GM21528 (cell line): ENCODE results near the gene SULF2.

Experiments
- ATAC-seq: cut with Tn5 transposase; IDR thresholded peaks from one replicate; pipeline ENCODE4 v1.9.1; 2021; ENCODE audit warnings: mild to moderate bottlenecking, moderate library complexity; ENCODE audit not compliant: unreplicated experiment, low FRiP score

The SULF2 gene

DNA sequence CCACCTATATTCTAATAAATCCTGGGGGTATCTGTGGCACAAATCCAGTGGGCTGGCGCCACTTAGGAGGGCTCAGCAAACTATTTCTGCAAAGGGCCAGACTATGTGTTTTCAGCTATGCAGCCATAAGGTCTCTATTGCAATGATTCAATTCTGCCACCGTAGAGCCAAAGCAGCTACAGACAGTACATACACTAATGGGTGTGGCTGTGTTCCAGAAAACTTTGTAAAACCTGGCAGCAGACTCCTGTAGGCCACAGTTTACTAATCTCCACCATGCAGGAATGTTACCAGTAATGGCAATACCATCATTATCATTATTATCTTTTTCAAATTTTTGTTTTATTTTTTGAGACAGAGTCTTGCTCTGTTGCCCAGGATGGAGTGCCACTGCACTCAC lies 65.7 kb downstream of the SULF2 start:
- ATAC-seq = no peak

DNA sequence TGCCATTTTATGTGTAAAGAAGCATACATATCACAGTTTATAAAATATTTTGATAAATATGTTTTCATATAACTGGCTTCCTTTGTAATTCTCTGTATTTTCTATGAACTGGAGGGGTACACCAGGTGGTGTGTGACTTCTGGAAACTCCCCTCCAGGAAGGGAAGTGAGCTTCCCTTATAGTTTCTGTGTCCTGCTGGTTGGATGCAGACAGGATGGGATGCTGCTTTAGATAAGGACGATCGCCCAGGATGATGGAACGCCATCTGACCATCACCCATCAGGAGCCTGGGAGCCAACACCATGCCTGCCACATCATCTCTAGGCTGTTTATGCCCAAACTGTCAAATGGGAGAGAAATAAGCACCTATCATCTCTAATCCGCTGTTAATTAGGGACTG lies 66.1 kb downstream of the SULF2 start:
- no peak for ATAC-seq

DNA sequence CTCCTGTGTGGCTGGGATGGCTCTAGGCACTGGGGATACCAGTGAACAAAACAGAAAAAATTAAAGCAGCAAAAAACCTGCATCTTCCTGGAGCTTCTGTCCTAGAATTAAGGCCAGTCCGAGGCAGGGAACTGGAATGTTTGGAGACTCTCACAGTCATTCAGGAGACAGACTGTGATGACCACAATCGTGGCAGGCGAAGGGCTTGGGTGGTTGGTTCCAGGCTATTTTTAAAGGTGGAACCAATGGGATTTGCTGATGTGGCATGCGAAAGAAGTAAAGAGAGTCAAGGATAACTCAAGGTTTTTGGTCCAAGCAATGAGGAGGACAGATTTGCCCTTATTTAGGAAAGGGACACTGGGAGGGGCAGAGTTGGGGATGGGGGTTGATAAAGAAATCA lies 66.9 kb downstream of the SULF2 start:
- no peak for ATAC-seq

DNA sequence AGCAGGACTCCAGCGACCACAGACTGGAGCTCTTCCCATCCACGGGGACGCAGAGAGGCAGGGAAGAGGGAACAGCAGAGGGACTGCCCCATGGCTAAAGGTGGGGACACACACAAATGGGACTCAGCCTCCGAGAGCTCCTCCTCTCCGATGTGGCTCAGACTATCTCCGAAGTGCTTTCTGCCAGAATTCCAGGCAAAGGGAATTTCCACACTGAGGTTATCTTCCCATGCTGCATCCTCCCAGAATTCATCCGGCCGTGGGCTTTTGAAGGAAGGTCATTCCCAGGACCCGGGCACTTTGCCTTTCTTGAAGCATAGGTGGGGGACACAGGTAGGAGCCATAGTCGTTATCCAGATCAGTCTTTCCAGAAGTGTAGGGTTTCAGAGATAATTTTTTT lies 67.9 kb downstream of the SULF2 start:
- ATAC-seq = no peak

DNA sequence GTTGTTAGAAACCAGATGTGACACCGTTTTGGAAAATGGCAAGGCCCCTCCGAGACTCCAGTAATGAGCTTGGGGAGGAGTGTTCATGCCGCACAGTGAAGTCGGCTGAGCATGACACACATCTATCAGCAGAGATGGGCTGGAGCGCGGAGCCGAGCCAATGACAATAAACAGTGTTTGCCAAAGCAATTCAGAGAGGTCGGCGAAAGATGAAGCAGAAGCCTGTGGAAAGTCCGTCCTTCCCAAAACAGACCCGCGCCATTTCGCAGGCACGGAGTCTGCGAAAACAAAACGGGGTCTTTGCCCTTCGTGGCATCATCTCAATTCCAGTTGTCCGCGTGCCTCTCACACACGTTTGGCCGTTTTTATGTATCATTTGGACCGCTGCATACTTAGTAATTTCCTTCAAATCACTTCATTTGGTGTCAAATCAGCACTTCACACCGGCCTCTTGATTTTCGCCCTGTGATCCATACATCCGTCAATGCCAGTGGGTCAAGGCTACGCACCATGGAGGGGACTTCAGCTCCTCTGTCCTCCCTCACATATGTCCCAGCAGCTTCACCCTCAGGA lies 71.3 kb downstream of the SULF2 start:
- no peak for ATAC-seq

DNA sequence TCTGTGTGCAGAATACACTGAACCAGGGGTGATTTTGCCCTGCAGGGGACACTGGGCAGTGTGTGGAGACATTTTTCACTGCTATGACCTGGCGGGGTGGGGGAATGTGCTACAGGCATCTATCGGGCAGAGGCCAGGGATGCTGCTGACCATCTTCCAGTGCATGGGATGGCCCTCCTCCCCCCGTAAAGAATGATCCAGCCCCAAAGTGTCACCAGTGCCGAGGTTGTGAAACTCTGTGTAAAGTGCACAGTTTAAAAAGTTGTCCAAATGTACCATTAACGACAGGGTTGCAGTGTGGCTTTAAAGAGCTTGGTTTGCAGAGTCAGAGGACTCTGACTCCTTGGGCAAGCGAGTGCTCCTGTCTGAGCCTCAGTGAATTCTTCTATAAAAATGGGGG lies 72.1 kb downstream of the SULF2 start:
- no peak for ATAC-seq

DNA sequence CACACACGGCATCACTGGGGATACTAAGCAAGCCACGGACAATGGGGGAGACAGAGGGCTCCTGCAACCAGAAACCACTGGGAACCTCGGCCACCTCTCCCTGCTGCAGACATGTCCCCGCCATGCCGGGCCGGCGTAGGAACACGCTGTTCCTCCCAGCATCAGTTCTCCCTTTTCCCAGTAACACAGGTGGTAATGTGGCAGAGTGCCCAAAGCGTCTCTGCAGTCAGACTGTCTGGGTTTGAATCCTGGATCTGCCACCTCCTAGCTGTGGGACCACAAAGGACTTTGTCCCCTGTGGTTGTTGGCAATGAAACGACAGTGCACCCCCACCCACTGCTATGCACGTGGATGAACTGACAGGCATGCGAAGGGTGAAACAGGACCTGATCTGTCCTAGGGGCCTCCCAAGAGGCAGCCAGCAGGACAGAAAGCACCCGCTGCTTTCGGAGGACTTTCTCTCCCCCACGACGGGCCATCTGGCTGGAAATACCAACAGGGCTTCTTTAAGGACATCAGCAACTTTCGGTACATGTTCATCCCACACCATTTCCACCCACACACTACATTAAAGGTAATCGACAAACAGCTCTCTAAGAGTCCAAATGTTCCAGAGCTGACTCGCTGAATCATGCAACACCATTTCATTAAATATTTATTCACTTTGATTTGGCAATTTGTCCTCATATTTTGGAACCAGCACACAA lies 74.1 kb downstream of the SULF2 start:
- no peak for ATAC-seq

DNA sequence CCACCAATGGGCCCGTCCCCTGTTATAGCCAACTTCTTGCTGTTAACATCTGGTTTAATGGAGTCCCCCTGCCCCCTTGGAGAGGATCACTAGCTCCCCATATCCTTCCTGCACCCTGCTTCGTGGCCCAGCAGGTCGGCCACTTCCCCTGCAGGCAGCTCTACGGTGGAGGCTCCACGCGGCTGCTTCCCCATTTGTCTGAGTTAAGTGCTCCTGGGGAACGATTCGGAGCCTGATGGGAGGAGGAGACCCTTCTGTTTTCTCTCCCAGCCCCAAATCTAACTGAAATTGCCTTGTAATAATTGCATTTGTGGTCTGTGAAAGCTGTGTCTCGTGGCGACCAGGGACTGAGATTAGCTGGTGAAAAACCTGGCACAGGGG lies 74.6 kb downstream of the SULF2 start:
- ATAC-seq = no peak

DNA sequence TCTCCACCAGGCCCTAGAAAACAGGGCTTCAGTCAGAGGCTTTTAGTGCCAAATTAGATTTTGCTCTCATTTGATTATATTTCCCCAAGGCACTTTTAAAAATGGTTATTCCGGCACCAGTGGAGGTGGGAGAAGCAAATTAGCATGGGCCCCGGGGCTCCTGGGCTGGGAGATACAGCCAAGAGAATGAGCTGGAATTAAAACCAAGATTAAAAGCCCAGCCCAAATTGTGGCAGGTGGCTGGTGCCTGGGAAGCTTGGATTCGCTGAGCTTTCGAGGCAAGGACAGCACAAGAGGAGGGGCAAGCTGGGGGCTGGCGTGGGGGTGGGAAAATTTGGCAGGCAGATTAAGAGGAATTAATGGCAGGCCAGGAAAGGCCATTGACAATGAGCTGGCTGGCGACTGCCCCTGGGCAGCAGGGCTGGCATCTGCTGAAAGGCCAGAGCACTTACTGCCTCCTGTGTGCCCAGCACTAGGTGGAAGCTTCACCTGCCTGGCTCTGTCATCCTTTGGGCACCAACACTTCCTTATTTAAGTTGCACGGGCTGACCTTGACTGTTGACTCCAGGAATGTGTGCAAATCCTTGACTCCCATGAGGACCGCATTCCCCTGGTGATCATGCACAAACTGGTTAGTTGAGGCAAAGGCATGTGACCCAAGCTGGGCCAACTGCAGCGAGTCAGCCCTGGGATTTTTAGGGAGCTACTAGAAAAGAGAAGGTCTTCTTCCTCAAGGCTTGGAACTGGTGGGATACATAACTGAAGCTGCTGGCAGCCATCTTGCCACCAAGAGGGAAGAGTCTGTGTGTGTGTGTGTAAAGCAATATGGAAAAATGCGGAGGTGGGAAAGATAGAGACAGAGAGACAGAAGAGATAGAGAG lies 76.1 kb downstream of the SULF2 start:
- no peak for ATAC-seq

DNA sequence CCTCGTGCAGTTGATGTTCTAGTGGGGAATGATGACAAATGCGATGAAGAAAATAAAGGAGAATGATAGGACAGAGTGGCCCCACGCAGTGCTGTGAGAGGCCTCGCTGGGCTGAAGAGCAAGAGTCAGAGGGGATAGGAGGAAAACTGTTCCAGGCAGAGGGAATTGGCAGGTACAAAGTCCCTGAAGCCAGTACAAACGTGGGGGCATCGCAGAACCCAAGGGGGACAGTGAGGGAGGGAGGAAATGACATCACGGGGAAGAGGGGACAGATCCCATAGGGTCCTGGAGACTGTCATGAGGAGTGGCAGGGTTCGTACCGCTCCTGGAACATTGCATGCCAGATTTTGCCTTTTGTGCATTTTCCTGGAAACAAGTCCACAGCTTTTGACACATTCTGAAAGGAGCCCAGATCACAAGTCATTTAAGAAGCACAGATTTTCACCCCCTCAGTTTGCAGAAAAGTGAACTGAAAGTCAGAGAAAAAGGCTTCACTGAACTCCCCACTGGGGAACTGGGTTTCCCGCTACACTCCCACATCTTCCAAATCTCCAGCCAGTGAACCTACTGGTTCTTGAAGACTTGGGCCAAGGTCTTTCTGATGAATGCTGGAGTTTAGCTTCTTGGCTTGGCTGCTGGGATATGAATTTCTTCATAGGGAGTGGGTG lies 77.0 kb downstream of the SULF2 start:
- no peak for ATAC-seq

DNA sequence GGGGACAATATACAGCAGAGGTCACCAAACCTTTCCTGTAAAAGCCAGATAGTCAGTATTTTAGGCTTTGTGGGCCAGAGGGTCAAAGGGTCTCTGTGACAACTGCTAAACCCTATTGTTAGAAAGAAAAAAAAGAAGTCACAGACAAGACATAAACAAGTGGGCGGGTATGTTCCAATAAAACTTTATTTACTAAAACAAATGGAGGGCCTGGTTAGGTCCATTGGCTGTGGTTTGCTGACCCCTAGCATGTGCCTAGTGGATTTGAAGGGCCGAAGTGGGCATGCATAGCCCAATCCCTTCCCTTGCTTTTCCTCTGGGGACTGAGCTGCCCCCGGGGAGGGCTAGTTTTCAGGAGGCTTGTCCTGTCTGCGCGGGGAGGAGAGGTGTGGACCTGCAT lies 78.9 kb downstream of the SULF2 start:
- no peak for ATAC-seq

DNA sequence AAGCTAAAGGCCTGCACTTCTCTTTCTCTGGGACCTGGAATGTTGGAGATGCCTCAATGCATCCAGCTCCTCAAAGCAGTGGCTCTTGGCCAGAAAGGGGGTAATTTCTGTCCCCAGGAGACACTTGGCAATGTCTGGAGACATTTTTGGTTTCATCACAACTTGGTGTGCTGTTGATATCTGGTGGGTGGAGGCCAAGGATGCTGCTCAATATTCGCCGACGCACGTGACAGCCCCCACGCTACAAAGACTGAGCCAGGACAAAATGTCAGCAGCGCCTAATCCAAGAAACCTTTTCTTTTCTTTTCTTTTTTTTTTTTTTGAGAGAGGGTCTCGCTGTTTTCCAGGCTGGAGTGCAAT lies 79.8 kb downstream of the SULF2 start:
- no peak for ATAC-seq

DNA sequence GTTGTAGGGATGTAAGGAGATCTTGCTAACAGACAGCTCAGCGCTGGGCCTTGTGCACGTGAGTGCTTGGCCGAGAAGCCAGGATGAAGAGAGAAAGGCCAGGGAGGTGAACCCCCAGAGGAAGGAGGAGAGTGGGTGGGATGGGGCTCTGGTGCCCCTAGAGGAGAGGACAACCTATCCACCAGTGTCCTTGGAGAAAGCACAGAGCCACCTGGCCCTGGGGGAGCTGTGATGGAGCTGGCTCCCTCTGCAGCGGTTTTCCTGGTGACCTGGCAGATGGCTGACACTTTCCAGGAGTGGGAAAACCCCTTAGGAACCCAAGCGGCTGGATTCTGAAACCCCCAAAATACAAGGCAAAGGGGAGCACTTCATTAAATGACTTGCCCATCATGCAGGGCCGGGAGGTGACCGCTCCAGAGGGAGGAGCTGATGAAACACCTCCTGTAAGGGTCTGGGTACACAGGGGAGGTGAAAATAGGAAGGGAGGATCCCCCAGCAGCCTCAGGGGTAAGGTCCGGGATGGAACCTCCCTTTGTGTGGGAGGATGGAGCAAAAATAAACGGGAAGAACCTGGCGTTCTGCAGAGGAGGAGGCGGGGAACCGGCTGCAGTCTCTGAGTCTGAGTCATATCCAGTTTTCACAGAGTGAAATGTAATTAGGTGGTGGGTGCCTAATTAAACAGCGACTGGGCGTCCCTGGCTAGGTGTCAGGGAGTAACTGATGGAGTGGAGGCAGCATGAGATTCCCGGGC lies 80.4 kb downstream of the SULF2 start:
- no peak for ATAC-seq

DNA sequence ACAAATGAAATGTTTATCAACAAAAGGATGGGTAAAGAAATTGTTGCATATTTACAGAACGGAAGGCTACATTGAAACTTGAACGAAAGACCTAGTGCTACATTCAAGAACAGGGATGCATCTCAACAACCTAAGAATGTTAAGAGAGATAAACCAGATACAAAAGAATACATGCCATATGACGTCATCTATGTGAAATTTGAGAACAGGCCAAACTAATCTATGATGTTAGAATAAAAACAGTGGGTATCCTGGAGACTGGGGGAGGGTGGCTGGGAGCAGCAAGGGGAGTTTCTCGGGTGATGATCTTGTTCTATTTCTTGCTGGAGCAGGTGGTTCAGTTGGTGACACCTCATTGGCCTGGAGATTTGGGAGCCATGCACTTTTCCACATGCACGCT lies 81.5 kb downstream of the SULF2 start:
- no peak for ATAC-seq

DNA sequence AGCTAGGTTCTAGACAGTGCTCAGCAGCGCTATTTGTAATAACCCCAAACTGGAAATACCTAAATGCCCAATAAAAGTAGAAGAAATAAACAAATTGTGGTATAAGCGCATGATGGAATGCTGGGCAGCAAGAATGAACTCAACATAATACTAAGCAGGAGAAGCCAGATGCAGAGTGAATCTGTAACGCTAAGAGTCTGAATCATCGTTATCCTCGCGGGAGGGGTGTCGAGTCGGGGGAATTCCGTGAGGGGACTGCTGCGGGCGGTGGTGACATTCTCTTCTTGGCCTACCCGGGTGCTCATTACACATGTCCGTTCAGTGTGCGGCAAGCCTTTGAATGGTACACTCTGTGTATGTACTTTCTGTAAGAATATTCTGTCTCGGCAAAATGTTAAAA lies 83.7 kb downstream of the SULF2 start:
- no peak for ATAC-seq

DNA sequence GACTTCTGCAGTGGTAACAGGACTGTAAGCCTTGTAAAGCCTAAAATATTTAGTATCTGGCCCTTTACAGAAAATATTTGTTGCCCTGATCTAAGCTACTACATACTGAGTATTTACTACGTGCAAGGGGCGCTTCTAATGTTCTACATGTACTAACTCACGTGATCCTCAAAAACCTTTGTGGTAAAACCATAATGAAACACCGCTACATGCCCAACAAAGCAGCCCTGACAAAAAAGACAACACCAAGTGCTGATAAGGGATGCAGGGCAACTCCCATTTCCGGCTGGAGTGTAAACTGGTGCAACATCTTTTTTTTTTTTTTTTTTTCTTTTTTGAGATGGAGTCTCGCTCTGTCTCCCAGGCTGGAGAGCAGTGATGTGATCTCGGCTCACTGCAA lies 85.0 kb downstream of the SULF2 start:
- ATAC-seq = no peak

DNA sequence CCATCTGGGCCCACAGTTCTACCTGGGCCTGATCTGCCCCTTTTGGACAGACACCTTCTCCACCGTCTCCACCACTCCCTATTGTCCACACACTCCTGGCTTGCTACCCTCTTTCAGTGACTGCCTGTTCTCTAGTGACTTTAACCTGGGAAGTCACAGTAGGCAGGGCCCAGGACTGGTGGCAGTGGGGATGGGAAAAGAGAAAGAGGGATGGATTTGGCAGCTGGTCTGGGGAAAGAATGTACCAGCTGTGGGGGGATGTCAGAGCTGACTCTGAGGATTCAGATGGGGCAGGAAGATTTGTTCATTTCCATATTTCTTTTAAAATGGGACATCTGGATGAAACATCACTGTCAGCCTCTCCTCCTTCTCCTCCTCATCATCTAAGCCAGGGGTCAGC lies 85.5 kb downstream of the SULF2 start:
- no peak for ATAC-seq

DNA sequence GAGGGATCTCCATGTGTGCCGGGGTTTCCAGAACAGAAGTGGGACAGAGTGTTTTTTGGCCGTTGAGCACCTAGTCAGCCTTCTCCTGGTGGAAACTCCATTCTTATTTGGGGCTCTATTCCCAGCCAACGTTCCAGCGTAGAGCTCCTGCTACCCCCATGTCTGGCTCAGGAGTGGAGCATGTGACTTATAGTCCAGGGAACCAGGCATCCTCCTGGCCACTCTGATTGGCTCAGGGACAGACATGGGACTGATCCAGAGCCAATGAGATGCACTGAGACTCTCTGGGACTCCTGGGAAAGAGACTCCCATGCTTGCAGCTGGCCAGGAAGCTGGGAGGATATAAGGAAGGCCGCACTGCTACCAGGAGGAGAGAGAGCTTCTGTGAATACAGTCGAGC lies 87.1 kb downstream of the SULF2 start:
- ATAC-seq = no peak

DNA sequence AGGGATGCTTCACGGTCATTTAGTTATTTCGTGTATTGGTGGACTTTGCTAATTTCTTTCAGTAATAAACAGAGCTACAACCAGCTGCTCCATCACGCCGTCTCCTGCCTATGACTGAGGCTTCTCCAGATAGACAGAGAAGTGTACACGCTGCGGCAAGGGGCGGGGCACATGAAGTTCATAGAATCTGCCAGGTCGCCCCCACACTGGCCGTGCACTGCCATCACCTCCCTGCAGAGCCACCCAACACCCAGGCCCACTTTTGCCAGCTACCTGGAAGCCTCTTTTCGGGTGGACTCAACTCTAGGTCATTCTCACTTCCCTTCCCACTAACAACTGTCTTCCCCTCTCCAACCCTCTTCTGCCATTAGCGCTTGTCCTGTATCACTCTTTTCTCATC lies 88.4 kb downstream of the SULF2 start:
- ATAC-seq = no peak

DNA sequence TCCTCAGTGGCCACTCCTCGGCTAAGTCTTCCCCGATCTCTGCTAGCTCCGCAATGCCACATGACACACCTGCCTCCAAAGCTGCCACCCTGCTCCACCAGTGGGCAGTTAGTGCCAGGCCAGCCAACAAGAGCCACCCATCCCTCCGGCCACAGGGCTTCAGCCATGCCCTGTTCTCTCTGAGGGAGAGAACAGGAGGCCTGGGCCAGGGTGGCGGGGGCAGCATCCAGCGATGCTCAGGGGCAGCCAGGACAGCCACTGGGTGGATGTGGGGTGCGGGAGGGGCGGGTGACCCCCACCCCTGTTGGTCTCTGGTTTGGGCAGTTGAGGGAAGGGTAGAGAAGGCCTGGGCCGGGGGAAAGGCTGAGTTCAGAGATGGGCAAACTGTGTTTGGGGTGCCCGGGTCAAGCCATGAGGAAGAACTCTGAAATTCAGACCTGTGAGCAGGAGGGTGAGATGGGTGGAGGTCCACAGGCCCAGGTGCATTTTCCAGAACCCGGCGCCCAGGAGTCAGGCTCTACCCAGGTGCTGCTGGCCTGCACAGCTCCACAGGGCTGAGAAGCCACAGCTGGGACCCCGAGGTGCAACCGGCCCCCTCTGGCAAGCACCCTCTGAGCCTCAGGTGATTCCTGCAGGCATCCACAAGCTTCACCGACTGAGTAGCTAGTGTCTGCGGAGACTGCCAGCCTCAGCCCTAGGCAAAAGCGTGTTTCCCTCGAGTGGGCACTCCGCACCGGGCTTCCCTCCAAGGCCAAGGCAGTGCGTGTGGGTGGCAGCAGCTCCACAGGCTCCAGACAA lies 91.1 kb downstream of the SULF2 start:
- no peak for ATAC-seq
